H1 (cell line): ENCODE measurements around the gene PLCL1. TPM values are rescaled to one million over a fixed set of nuclear protein-coding genes. Genes with fewer than 3 reads are reported as not detected.

Experiments
- CTCF ChIA-PET: fragments of 300-600 bp; sonication (Branson Sonifier 250); formaldehyde crosslinking; loops from one replicate; lab custom pipeline; 2021; ENCODE audit not compliant: partially characterized antibody; lab: Charles Lee
- POLR2A ChIA-PET: fragments of 300-600 bp; sonication (Branson Sonifier 250); formaldehyde crosslinking; loops from one replicate; lab custom pipeline; 2021; ENCODE audit warnings: inconsistent platforms; ENCODE audit not compliant: partially characterized antibody; lab: Charles Lee
- DNase-seq, 2 experiments: peaks; one replicate each; pipeline versions ENCODE4 v3.0.0 to v3.0.0-alpha.2; 2010 to 2022; ENCODE audit warnings: low spot score in 2 of 2, low read depth in 1 of 2, mixed read lengths in 1 of 2
- FAIRE-seq: peaks from 2 replicates; lab custom pipeline; 2011; peaks lifted over from hg19 to GRCh38; lab: Jason Lieb, UNC
- H2AFZ ChIP-seq: 2 replicates; pipeline ENCODE4 v1.8.1; 2012; ENCODE audit warnings: low read length, inconsistent platforms
- H2AK5ac ChIP-seq: 2 replicates; pipeline ENCODE4 v1.6.1; 2013; ENCODE audit warnings: low read depth, low read length
- H2BK120ac ChIP-seq: replicated peaks from 2 replicates; pipeline ENCODE3; 2013; ENCODE audit warnings: low read depth, low read length, inconsistent platforms
- H2BK12ac ChIP-seq: 2 replicates; pipeline ENCODE4 v1.6.1; 2013; ENCODE audit warnings: low read depth, low read length
- H2BK15ac ChIP-seq: 2 replicates; pipeline ENCODE4 v1.6.1; 2013; ENCODE audit warnings: low read length
- H2BK20ac ChIP-seq: 2 replicates; pipeline ENCODE4 v1.6.1; 2013; ENCODE audit warnings: low read length
- H2BK5ac ChIP-seq: 2 replicates; pipeline ENCODE4 v1.6.1; 2013; ENCODE audit warnings: low read depth, low read length
- H3K14ac ChIP-seq: 2 replicates; pipeline ENCODE4 v1.6.1; 2013; ENCODE audit warnings: inconsistent platforms; ENCODE audit not compliant: insufficient read length
- H3K18ac ChIP-seq: 2 replicates; pipeline ENCODE4 v1.6.1; 2013; ENCODE audit warnings: low read length; ENCODE audit errors: extremely low read depth
- H3K23ac ChIP-seq: 2 replicates; pipeline ENCODE4 v1.6.1; 2013; ENCODE audit warnings: inconsistent platforms; ENCODE audit not compliant: insufficient read length
- H3K23me2 ChIP-seq: 2 replicates; pipeline ENCODE4 v1.6.1; 2013; ENCODE audit warnings: low read depth, low read length
- H3K27ac ChIP-seq: 2 replicates; pipeline ENCODE4 v1.6.1; 2011; ENCODE audit warnings: low read depth, low read length, inconsistent platforms
- H3K27me3 ChIP-seq, 4 experiments: replicated peaks in 1 of 4; 1 replicate in 1 of 4; 2 replicates in 3 of 4; pipeline versions ENCODE4 v1.6.1 to v1.8.1; 2011 to 2013; ENCODE audit warnings: low read length in 3 of 4, mild to moderate bottlenecking in 3 of 4, inconsistent platforms in 2 of 4, mixed read lengths in 2 of 4, moderate library complexity in 1 of 4; ENCODE audit not compliant: control insufficient read depth in 3 of 4, insufficient read depth in 3 of 4; ENCODE audit errors: extremely low read depth in 1 of 4
- H3K36me3 ChIP-seq, 4 experiments: 2 replicates each; pipeline versions ENCODE4 v1.6.1 to v1.8.1; 2011 to 2013; ENCODE audit warnings: mild to moderate bottlenecking in 4 of 4, low read length in 3 of 4, moderate library complexity in 2 of 4, control low read depth in 1 of 4, inconsistent platforms in 1 of 4; ENCODE audit not compliant: insufficient read depth in 4 of 4, control insufficient read depth in 2 of 4
- H3K4ac ChIP-seq: replicated peaks from 2 replicates; pipeline ENCODE3; 2013; ENCODE audit warnings: low read length, low read depth, mixed read lengths, inconsistent platforms; ENCODE audit not compliant: insufficient read length
- H3K4me1 ChIP-seq, 4 experiments: replicated peaks in 1 of 4; 1 replicate in 1 of 4; 2 replicates in 3 of 4; pipeline versions ENCODE4 v1.6.1 to v1.8.1; 2011 to 2013; ENCODE audit warnings: low read length in 3 of 4, inconsistent platforms in 2 of 4, mixed read lengths in 1 of 4; ENCODE audit not compliant: insufficient read depth in 4 of 4, control insufficient read depth in 3 of 4
- H3K4me2 ChIP-seq, 2 experiments: 2 replicates each; pipeline versions ENCODE4 v1.6.1 to v1.8.1; 2011 to 2013; ENCODE audit warnings: low read depth in 2 of 2, low read length in 2 of 2, control low read depth in 1 of 2, inconsistent platforms in 1 of 2, mild to moderate bottlenecking in 1 of 2; ENCODE audit not compliant: insufficient read depth in 1 of 2
- H3K4me3 ChIP-seq, 4 experiments: fragments of 200-600, 300-600 bp in 1 of 4; sonication (generic), shearing (Covaris generic), sonication (Bioruptor Twin) in 1 of 4; 2 replicates each; pipeline versions ENCODE4 v1.5.1 to v1.8.1; 2011 to 2016; ENCODE audit warnings: low read length in 4 of 4, low read depth in 3 of 4, control low read depth in 2 of 4, inconsistent platforms in 2 of 4, mild to moderate bottlenecking in 2 of 4, mixed read lengths in 1 of 4, moderate library complexity in 1 of 4; ENCODE audit not compliant: insufficient read depth in 2 of 4; ENCODE audit errors: extremely low read depth in 1 of 4
- H3K56ac ChIP-seq: replicated peaks from 2 replicates; pipeline ENCODE3; 2013; ENCODE audit warnings: low read depth, mild to moderate bottlenecking, mixed read lengths, low read length, inconsistent platforms; ENCODE audit not compliant: insufficient read length
- H3K79me1 ChIP-seq: 2 replicates; pipeline ENCODE4 v1.6.1; 2013; ENCODE audit warnings: low read depth, low read length, control low read depth
- H3K79me2 ChIP-seq, 2 experiments: 2 replicates each; pipeline versions ENCODE4 v1.6.1 to v1.8.1; 2012 to 2013; ENCODE audit warnings: low read length in 2 of 2, mild to moderate bottlenecking in 2 of 2, inconsistent platforms in 1 of 2; ENCODE audit not compliant: insufficient read depth in 2 of 2, control insufficient read depth in 1 of 2
- H3K9ac ChIP-seq, 4 experiments: replicated peaks in 1 of 4; 1 replicate in 1 of 4; 2 replicates in 3 of 4; pipeline versions ENCODE4 v1.6.1 to v1.8.1; 2011 to 2013; ENCODE audit warnings: low read depth in 3 of 4, low read length in 3 of 4, control low read depth in 2 of 4, mild to moderate bottlenecking in 2 of 4, moderate library complexity in 2 of 4, inconsistent platforms in 1 of 4; ENCODE audit errors: extremely low read depth in 1 of 4
- H3K9me3 ChIP-seq, 2 experiments: 2 replicates each; pipeline versions ENCODE4 v1.6.1 to v1.8.1; 2012 to 2013; ENCODE audit warnings: mild to moderate bottlenecking in 2 of 2, moderate library complexity in 2 of 2, control low read depth in 1 of 2, inconsistent platforms in 1 of 2, low read depth in 1 of 2, low read length in 1 of 2, mixed read lengths in 1 of 2; ENCODE audit not compliant: insufficient read depth in 2 of 2
- H4K20me1 ChIP-seq, 2 experiments: replicated peaks in 1 of 2; 2 replicates each; pipeline versions ENCODE3 to v1.8.1; 2011 to 2013; ENCODE audit warnings: inconsistent platforms in 2 of 2, low read length in 2 of 2, mild to moderate bottlenecking in 1 of 2; ENCODE audit not compliant: insufficient read depth in 2 of 2, control insufficient read depth in 1 of 2
- H4K5ac ChIP-seq: 2 replicates; pipeline ENCODE4 v1.6.1; 2013; ENCODE audit warnings: low read length, low read depth, mixed read lengths, inconsistent platforms; ENCODE audit not compliant: insufficient read length
- H4K8ac ChIP-seq: 2 replicates; pipeline ENCODE4 v1.8.0; 2013; ENCODE audit warnings: mild to moderate bottlenecking, moderate library complexity, low read length, inconsistent platforms; ENCODE audit not compliant: insufficient read depth; ENCODE audit errors: extremely low read depth
- H4K91ac ChIP-seq: replicated peaks from 2 replicates; pipeline ENCODE3; 2013; ENCODE audit warnings: low read length, mixed read lengths, inconsistent platforms; ENCODE audit not compliant: insufficient read length
- BRCA1 ChIP-seq: IDR thresholded peaks from 2 replicates; pipeline ENCODE4 v1.6.1; 2012; ENCODE audit warnings: low read depth, low read length, improper control_type of control experiment
- CBX8 ChIP-seq: fragments of 300-800, 300-1000 bp; sonication (generic); IDR thresholded peaks from 2 replicates; pipeline ENCODE4 v1.7.1; 2016; ENCODE audit warnings: low read depth, low read length, borderline replicate concordance
- GTF2F1 ChIP-seq: IDR thresholded peaks from 2 replicates; pipeline ENCODE4 v1.6.1; 2012; ENCODE audit warnings: low read depth, low read length, improper control_type of control experiment, borderline replicate concordance
- JUN ChIP-seq: IDR thresholded peaks from 2 replicates; pipeline ENCODE4 v1.6.1; 2011; ENCODE audit warnings: low read depth, mild to moderate bottlenecking, improper control_type of control experiment, low read length
- MAX ChIP-seq: IDR thresholded peaks from 2 replicates; pipeline ENCODE4 v1.6.1; 2012; ENCODE audit warnings: inconsistent platforms
- NANOG ChIP-seq: IDR thresholded peaks from 2 replicates; pipeline ENCODE4 v1.6.1; 2011; ENCODE audit warnings: low read length, low read depth, mild to moderate bottlenecking, inconsistent platforms; ENCODE audit not compliant: insufficient read depth, poor library complexity, severe bottlenecking
- PHF8 ChIP-seq: fragments of 200-600 bp; sonication (generic); conservative IDR thresholded peaks from 2 replicates; pipeline ENCODE4 v1.7.1; 2012; ENCODE audit warnings: low read depth, mild to moderate bottlenecking, inconsistent platforms, low read length, moderate library complexity
- POU5F1 ChIP-seq: IDR thresholded peaks from 2 replicates; pipeline ENCODE4 v1.6.1; 2011; ENCODE audit warnings: low read depth, mild to moderate bottlenecking, low read length, moderate library complexity
- SIN3A ChIP-seq, 2 experiments: IDR thresholded peaks in 1 of 2; conservative IDR thresholded peaks in 1 of 2; 2 replicates each; pipeline ENCODE4 v1.6.1; 2011 to 2012; ENCODE audit warnings: low read length in 2 of 2, improper control_type of control experiment in 1 of 2, low read depth in 1 of 2, mild to moderate bottlenecking in 1 of 2
- SIRT6 ChIP-seq: IDR thresholded peaks from one replicate; pipeline ENCODE4 v1.7.1; 2012; ENCODE audit warnings: low read length, inconsistent platforms
- SIX5 ChIP-seq: IDR thresholded peaks from 2 replicates; pipeline ENCODE4 v1.6.1; 2011; ENCODE audit warnings: mild to moderate bottlenecking, low read depth, low read length
- SP4 ChIP-seq: IDR thresholded peaks from 2 replicates; pipeline ENCODE4 v1.6.1; 2012; ENCODE audit warnings: low read length, inconsistent platforms
- SUZ12 ChIP-seq: fragments of 200-600 bp; sonication (generic); IDR thresholded peaks from 2 replicates; pipeline ENCODE4 v1.6.1; 2012; ENCODE audit warnings: mild to moderate bottlenecking, inconsistent platforms, low read length, moderate library complexity, mixed read lengths
- ZNF274 ChIP-seq: IDR thresholded peaks from 2 replicates; pipeline ENCODE4 v1.7.0; 2012; ENCODE audit warnings: low read length, borderline replicate concordance; ENCODE audit errors: extremely low read depth
- WGBS, 2 experiments: shearing (Covaris generic) in 1 of 2; methylation state at CpG; one replicate each; pipeline versions ENCODE4 v1.1.6 to v1.1.7; 2013 to 2015; ENCODE audit warnings: low lambda C conversion rate in 2 of 2, mixed read lengths in 2 of 2, inconsistent platforms in 1 of 2, low coverage in 1 of 2, missing lambda C conversion rate in 1 of 2; ENCODE audit not compliant: insufficient replicate concordance in 2 of 2, insufficient coverage in 1 of 2, insufficient read length in 1 of 2; ENCODE audit errors: extremely low coverage in 1 of 2, missing lambda C conversion rate in 1 of 2; 5-methylcytosine and 5-hydroxymethylcytosine counted together
- polyA plus RNA-seq, 7 experiments: library from polyadenylated mRNA; depleted of rRNA in 3 of 7; stranded (reverse) in 5 of 7; unstranded in 2 of 7; fragments of >200 nt in 5 of 7; fragments of 200-250 nt in 2 of 7; gene quantifications; 1 replicate in 5 of 7; 2 replicates in 1 of 7; 4 replicates in 1 of 7; pipeline versions ENCODE4 v1.2.1 to v1.2.3, GENCODE V29; 2011 to 2013; ENCODE audit warnings: missing spikeins in 2 of 7, mixed read lengths in 2 of 7
- total RNA-seq: library from RNA; stranded (reverse); fragmentation: NEBNext Ultra II Directional; extraction: Animal tissue kit (Norgen Biotek cat#: 25700); gene quantifications from 2 replicates; pipeline ENCODE4 v1.2.1, GENCODE V29; 2021

Gene PLCL1
- total and polyA plus RNA-seq, 2 of the 8 experiments (the other 6 are each of a cell fraction or from before 2014, with no cell fraction given) = not detected

DNA sequence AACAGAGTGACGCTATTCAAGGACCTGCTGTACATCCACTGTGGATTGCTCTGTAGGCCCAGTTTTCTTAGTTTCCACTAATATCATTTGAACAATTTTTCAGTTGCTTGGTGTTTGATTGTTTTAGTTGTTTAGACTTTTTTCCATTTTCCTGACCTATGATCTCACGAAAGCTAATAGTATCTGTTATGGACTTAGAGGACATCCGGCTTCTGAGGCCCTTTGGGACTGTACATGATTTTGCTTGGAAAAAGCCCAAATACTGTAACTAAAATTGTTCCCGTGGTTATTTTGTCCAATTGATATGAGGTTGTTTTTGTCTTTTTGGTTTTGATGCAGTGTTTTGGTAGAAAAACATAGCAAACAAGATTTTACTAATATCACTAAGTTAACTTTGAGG, 174.6 kb downstream of the PLCL1 start:
- CTCF ChIA-PET = interaction anchor here (1.2 to 1.4 kb wide), 2 partner anchors 13 to 16 kb away, joined by 3 to 4 read pairs; no protein-coding TSS in a partner anchor
- WGBS, 2 experiments = 87% methylated on average over 4 of the region's 4 CpGs; no CpG with 5 or more reads in 1 of the 2 experiments
- POLR2A ChIA-PET = no interaction called here

More for the DNA sequence above, 174.6 kb downstream of the PLCL1 start:
- Histone ChIP-seq H3K9me3 (no peaks in the 10 kb centered on the region), H2BK12ac (no peak overlapping the region), H3K27me3 (no peaks in the 10 kb centered on the region), H4K5ac (no peak overlapping the region), H2AK5ac (no peak overlapping the region), H3K4ac (no peak overlapping the region), H2BK20ac (no peak overlapping the region), H2BK5ac (no peak overlapping the region), H3K23me2 (no peaks in the 10 kb centered on the region), H4K8ac (no peak overlapping the region), H2BK15ac (no peak overlapping the region), H3K18ac (no peak overlapping the region), H4K91ac (no peak overlapping the region), H3K79me1 (no peaks in the 10 kb centered on the region), H3K56ac (no peak overlapping the region), H3K14ac (no peak overlapping the region), H3K36me3 (no peaks in the 10 kb centered on the region), H3K4me2 (no peak overlapping the region), H3K9ac (no peak overlapping the region), H2AFZ (no peak overlapping the region), H3K79me2 (no peaks in the 10 kb centered on the region), H2BK120ac (no peak overlapping the region), H3K23ac (no peak overlapping the region), H3K4me3 (no peak overlapping the region), H4K20me1 (no peaks in the 10 kb centered on the region), H3K27ac (no peak overlapping the region), H3K4me1 (no peaks in the 10 kb centered on the region)
- FAIRE-seq = no peak
- TF ChIP-seq SP4 (no peak), MAX (no peak), BRCA1 (no peak), ZNF274 (no peak), JUN (no peak), NANOG (no peak), SIN3A (conservative IDR thresholded peaks at IDR 0.05 in 1 of 2, IDR thresholded peaks at IDR 0.05 in 1 of 2; ENCODE audit: low read depth in 1 of 2, low read length in 2 of 2) (no peak), SUZ12 (no peak), CBX8 (no peak), POU5F1 (no peak), SIRT6 (no peak), GTF2F1 (no peak), SIX5 (no peak), PHF8 (no peak)
- no peak for DNase-seq
